HG03025 (cell line): ENCODE results near the gene PDK1.
"Not testable (repeated sequence)": the region's sequence is repeated elsewhere in the genome, so short reads cannot be mapped to it uniquely, and the experiment has no call there.

Source experiments
- ATAC-seq: cut with Tn5 transposase; IDR thresholded peaks from one replicate; pipeline ENCODE4 v1.9.1; 2021; ENCODE audit warnings: mild to moderate bottlenecking, moderate library complexity; ENCODE audit not compliant: unreplicated experiment, low FRiP score

PDK1 gene

DNA sequence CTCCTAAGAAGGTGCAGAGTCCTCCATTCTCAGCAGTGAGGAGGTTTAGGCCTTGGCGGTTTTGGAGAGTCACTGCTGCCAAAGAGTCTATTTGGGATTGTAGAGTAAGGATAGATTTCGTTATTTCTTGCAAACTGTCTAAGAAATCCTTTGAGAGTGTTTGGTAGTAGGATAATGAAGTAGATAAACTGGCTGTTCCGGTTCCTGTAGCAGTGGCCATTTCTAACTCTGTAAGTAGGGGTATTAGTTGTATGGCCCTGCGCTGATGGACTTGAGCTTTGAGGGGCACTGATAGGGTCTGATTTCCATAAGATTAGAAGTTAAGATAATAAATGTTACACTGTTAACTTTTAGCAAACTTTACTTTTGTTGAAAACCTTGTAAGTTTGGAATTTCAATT, 35.5 kb downstream of the PDK1 start:
- not testable (repeated sequence) for ATAC-seq

GRCh38 chr2:172592190-172592589, 36.3 kb downstream of the PDK1 start:
- not testable (repeated sequence) for ATAC-seq

DNA sequence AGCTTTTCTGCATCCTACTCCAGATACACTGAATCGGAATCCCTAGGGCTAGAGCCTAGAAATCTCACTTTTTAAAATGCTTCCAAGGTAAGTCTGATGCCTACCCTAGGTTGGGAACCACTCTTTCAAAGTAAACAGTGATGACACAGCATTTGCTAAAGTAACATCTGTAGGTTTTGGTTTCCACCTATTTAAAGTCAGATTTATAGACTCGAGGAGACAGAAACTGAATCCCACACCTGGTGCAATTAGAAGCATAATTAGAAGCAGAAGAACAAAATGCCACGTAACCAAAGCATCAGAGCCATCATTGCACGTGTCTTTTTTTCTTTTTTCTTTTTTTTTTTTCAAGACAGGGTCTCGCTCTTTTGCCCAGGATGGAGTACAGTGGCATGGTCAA, 40.9 kb downstream of the PDK1 start:
- ATAC-seq = peak; percentile 83

DNA sequence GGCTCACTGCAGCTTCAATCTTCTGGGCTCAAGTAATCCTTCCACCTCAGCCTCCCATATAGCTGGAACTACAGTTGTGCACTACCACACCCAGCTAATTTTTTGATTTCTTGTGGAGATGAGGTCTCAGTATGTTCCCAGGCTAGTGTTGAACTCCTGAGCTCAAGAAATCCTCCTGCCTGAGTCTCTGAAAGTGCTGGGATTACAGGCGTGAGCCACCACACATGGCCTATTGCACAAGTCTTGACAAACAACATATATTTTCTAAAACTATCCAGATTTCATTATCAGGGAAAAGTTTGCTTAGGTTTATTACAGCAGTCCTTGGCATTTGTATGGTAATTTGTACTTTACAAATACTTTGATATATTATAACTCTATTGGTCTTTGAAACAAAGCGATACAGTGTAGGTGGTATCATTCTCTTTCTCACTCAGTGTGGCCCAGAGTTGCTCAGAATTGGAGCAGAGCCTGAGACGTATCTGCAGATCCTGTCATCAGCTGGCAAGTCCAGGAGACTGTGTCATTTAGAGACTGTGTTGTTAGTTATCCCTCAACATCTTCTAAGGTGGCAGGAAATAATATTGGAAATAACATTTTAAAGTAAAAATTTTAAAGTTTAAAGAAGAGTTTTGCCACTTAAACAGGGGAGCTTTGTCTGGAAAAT, 41.4 kb downstream of the PDK1 start:
- peak; percentile 44 for ATAC-seq

DNA sequence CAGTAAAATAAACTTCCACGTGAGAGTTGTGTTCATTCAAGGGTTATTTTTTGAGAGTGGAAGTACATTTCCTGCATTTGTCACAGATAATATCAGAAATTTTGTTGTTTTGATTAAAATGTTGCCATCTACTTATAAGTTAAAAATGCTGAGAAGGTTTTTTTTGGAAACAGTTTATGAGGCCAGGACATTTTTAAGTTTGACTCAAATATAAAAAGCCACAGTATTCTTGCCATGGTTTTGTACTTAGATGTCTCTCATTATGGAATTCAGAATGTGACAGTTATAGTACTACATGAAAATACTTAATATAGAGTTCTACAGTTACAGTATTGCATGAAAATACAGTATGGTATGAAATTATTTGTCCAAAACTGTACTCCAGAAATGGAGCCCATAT, 44.1 kb downstream of the PDK1 start:
- no peak for ATAC-seq

DNA sequence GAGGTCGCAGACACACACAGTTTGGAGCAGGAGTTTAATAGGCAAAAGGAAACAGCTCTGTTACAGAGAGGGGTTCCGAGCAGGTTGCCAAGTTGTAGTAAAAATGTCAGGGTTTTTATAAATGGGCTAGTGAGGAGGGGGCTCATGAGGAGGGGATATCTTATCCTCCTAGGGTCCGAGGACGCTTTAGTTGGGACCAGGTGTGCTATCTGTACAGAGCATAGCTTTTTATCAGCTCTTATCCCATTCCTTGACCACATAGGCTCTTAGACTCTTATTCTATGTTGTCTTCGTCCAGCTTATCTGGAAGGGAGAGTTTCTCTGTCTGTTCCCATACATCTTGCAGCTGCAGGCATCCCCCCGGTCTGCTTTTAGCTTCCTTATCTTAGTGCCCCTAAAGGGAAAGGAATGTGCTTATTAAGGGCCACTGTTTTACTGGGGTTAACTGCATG, 44.7 kb downstream of the PDK1 start:
- ATAC-seq = no peak

- ATAC-seq = no peak
Observed at GRCh38 chr2:172606285-172606684, 50.4 kb downstream of the PDK1 start.

DNA sequence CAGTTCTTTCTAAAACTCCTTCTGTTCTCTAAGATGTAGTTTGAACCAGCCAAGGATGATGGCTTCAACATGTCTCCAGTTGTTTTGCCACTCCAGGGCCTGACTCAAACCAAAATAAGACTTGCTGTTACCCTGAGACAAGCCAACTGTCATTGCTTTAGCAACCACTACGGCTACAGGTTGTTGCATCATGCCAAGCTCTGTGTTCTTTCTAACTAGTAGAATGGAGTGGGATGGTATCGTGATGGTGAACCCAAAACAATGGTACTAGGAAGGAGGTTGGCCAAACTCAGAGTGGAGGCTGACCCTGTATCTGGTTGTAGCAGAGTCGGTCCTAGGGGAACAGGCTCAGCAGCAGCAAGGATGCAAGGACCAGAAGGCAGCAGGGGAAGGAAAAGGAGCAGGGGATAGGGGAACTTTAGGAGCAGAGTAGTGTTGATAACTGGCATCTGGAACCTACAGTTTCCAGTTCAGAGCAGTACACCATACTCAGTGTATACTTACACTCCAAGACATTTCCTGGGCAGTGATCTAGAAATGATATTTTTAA, 51.6 kb downstream of the PDK1 start:
- no peak for ATAC-seq

DNA sequence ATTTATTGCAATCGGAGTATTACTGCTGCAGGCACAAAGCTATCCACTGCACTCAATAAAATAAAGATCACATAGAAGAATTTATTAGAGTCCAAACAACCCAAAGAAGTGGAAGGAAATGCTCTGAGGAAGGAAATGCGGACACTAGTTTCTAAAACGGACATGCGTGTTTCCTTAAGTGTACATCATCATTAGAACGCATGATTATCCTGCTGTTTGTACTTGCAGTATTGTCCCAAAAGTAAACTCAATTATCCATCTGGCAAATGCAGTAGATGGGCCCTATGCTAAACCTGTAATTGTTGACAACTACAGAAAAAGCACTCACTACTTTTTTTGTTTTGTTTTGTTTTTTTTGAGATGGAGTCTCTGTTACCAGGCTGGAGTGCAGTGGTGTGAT, 53.6 kb downstream of the PDK1 start:
- no peak for ATAC-seq

- no peak for ATAC-seq
Observed at GRCh38 chr2:172612051-172612450, 56.2 kb downstream of the PDK1 start.

DNA sequence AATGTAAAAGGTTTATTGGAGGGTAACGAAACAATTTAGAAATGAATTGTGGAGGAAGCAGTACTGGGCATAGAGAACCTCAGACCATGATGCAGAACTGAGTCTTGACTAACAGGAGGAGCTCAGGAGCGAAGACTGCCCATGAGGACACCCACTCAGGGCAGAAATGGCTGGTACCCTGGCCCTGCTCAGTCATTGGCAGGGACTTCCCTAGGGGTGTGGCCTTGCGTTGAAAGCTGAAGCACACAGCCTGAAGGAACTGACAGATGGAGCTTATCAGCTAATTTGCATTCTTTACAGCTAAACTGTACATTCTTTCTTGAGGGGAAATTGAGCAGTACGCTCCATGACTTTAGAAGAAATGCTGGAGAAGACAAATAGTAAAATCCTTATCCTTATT, 57.1 kb downstream of the PDK1 start:
- ATAC-seq = no peak

GRCh38 chr2:172613615-172614231, 57.8 kb downstream of the PDK1 start:
- ATAC-seq = no peak

DNA sequence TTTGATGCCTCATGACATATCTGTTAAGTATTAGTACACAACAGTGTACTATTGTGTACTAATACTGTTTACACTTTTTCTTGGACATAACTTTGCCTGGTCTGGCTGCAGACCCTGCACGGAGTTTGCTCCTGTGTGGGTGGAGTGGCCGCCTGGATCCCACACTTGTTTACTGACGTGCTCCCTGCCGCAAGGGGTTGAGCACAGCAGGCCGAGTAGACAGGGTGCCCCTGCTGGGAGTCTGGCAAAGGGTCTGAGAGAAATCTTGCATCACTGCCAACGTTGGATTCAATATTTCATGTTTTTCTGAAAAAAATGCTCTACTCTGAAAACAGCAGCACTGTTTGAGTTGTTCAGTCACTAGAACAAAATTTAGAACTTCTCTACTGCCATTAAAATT, 59.0 kb downstream of the PDK1 start:
- no peak for ATAC-seq

DNA sequence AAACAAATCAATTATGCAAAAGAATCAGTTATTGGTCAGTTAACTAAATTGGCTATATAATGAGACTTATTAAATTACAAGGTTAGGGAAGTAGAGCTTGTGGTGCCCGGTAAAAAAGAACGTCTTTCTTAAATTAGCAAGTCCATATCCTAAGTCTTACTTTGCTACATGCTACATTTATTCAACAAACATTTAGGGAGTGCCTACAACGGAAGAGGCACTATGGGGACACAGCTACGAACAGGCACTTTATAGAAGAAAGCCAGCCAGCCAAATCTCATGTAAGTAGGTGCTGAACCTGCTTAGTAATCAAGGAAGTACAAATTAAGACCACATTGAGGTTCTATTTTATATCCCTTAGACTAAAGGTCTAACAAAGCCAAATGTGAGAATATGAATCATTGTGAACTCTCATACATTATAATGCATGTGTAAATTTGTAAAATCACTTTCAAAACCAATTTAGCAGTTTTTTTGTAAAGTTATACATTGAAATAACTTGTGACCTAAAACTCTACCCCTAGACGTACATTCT, 59.9 kb downstream of the PDK1 start:
- ATAC-seq = no peak

GRCh38 chr2:172617115-172617514, 61.2 kb downstream of the PDK1 start:
- ATAC-seq = no peak

DNA sequence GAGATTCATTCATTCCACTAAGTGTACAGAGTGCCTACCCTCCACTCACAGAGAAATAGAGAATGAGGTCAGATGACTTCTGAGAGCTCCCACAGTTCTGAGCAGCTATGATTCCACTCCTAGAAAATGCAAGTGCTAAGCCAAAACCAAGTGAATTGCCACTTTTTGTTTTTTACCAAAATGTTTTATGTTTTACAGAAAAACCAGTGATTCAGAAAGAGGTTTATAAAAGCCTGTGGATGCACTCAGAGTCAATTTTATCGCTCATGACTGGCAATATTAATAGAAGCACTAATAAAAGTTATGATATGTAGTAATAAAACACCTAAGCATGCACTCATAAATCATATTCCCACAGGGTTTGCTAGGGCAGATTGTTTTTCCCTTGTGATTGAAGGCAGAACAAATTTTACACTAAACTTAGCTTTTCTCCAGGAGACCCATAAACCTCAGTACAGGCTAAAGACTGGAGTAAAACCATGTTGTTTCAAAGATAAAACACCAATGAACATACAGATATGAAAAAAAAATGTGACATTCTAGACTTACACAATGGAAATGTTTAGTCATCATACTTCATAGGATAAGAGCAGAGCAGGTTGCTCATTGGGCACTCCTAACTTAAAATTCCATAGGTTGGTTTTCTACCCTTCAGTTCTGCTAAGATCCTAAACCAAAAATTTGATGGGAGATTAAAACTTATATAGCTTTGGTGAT, 67.5 kb downstream of the PDK1 start:
- ATAC-seq = no peak

DNA sequence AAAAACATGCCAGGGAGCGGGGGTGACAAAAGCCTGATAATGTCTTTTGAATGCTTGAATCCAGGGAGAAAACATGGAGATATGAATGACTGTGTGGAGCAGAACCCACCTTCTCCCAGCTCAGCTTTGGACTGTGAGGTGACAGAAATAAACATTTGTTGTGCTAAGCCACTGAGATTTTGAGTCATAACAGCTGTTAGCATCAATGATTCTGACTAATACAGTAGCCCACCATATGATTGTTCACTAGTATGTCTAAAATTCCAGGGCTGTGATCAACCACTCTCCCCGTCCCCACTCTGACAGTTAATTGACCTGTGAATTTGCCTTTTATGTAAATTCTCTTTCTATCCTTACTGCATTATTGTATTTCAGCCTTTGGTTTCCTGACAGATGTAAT, 69.1 kb downstream of the PDK1 start:
- no peak for ATAC-seq

GRCh38 chr2:172627181-172627580, 71.3 kb downstream of the PDK1 start:
- no peak for ATAC-seq

DNA sequence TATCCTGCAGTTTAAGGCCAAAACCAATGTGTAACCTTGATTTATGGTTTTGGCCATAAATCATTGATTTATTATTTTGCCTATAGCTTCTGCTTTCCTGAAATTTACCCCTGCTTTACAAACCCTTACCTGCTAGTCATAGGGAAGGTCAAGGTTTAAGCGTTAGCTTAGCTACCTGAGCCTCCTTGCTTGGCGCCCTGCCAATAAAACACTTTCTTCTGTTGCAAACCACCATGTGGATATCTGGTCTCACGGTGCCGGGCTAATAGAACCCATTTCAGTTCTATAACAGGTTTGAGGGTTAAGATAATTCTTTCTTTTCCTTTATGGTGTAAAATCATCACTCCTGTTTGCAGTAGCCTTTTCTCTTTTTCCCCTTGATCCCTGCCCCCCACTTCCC, 72.2 kb downstream of the PDK1 start:
- no peak for ATAC-seq

GRCh38 chr2:172629586-172629985, 73.7 kb downstream of the PDK1 start:
- no peak for ATAC-seq

- ATAC-seq = no peak
Observed at GRCh38 chr2:172630181-172630580, 74.3 kb downstream of the PDK1 start.
